LoVo (cell line): ENCODE measurements around the gene CAPZB.

Experiments
- DNase-seq: peaks from one replicate; pipeline ENCODE4 v3.0.0-alpha.2; 2016; ENCODE audit warnings: low spot score

CAPZB gene

GRCh38 chr1:19367584-19368041 is 117.7 kb downstream of the CAPZB start:
- no peak for DNase-seq

DNA sequence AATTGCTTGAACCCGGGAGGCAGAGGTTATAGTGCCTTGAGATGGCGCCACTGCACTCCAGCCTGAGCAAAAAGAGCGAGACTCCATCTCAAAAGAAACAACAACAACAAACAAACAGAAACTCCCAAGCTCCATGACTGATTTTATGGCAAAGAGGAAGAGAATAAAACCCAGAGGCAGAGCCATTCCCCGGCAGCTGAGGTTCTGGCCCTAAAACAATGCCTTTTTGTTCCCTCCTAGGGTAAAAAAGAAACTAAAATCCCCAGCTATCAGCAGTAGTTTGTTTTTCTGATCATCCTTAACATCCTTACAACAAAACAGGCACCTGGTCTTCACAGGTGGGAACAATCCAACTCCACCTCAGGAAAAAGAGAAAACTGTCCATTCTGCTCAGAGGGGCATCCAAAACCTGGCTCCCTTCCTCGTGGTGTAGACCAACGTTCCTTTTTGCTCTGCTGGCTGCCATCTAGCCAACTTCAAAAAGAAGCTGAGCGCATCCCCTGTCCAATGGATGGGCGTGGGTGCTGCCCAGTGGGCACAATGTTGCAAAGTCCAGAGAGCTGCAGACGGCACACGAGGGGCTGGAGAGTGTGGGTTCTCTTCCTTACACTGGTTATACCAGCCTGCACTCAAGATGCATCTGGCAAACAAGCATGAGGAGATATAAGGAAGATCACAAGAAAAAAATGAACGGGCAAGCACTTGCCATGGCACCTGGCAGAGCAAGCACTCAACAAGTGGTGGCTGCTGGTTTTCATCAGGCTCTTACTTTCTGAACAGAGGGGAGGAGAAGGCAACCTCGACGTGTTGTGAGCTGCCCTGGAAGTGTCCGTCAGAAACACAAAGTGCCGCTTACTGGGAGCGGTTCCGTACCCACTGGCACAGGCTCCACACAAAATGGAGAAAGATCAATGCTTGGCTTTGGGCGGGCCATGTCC is 118.5 kb downstream of the CAPZB start:
- no peak for DNase-seq

GRCh38 chr1:19365721-19366120 is 119.6 kb downstream of the CAPZB start:
- no peak for DNase-seq

- no peak for DNase-seq
Measured at GRCh38 chr1:19363536-19364152, 121.7 kb downstream of the CAPZB start.

DNA sequence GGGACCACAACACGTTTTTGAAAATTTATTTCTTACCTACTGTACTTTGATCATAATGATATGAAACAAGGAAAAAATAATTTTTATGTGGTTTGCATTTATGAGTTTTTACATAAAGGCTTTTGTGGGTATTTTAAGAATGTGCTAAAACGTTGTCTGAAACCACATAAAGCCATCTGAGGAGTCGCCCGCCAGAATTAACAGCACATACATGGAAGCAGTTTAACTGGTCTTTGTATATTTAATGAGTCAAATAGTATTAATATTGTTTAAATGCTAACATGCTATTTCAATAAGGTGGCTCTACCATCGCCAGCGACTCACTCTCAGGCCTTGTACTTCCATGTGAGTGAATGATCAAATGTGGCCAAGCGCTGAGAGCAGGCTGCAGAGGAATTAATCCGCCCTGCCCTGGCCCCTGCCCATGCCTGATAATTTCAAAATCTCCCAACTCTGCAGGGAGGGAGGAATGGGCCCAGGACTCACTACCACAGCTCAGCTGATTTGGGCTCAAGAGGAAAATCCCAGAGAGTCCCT is 123.7 kb downstream of the CAPZB start:
- no peak for DNase-seq

DNA sequence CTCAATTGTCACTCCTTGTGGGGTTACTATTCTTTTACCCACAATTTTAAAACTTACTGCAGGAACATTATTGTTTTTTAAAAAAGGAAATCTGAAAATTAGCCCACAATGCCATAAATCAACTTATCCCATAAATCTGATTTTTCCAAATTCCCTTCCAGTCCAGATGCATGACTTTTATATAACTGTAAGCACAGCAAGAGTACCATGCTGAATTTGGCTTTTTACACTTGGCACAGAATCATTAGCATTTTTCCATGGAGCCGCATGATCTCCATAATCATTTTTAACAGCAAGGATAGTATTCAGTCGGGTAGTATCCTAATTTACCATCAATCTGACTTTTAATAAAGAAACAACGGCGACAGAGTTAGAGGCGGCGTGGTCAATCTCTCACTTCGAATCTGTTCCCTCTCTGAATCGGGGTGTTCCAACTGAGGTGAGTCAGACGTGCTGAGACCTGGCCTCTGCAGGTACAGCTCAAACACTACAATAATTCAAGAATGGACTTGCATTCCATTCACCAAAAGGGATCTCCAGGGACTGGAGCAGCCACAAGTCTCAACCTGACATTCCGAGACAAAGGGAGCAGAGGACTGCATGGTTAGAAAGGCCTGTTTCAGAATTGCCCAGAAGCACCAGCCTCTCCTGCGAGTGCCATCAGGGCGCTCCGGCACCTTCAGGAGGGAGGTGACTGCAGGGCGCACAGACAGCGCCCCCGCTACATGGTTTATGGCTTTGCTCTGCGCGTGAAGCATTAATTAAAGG is 124.3 kb downstream of the CAPZB start:
- DNase-seq, result no peak

DNA sequence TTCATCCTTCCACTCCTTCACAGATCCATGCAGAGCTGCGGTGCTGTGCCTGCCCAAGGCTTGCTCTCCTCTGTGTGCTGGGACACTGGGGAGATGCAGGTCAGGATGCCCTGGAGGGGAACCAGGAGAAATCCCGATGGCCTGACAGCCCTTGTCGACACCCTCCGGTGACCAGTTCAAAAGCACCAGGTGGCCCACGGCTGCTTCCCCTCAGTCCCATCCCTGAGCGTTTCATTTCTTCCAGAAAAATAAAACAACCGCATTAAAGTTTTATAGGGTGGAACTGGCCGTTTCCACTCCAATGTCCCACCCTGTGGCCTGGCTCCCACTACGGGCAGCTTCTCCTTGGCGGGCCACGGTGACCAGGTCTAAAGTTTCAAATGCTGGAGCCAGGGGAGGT is 124.9 kb downstream of the CAPZB start:
- no peak for DNase-seq

DNA sequence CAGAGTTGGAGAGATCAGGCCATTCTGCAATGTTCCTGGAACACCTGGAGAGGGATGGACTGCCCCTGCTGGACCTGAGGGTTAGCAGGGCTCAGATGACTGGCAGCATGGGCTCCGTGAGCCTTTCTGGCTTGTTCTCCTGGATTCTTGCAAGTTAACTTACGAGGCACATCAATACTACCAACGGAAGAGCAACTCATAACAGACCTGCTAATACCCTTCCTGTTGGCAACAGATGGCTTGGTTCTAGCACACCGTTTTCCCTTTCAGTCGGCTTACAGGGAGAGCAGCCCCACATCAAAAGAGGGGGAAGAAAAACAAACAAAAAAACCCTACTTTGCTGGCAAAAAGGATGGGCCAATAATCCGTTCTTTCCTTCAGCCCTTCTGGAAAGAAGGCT is 125.3 kb downstream of the CAPZB start:
- DNase-seq, result no peak

- no peak for DNase-seq
Measured at GRCh38 chr1:19359357-19359756, 126.0 kb downstream of the CAPZB start.

- DNase-seq, result no peak
Measured at GRCh38 chr1:19358710-19359109, 126.6 kb downstream of the CAPZB start.

- DNase-seq, result no peak
Measured at GRCh38 chr1:19357299-19357986, 127.9 kb downstream of the CAPZB start.

DNA sequence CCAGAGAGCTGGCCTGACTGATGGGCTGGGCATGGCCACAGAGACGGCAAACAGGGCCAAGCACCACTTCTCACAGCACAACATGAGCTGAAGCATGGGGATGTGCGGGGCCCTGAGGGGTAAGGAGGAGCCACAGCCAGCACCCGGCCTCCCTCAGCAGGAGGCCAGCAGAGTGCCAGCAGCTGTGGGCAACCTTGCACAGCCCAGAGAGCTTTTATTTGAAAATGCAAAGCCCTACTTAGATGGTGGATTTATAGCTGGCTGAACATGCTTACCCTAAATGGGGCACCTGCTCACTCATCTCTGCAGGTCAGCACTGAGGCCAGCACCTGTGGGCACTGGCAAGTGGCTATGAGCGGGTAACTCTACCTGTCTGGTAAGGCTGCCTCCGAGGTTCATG is 129.1 kb downstream of the CAPZB start:
- no peak for DNase-seq

- DNase-seq, result no peak
Measured at GRCh38 chr1:19354531-19354981, 130.8 kb downstream of the CAPZB start.

DNA sequence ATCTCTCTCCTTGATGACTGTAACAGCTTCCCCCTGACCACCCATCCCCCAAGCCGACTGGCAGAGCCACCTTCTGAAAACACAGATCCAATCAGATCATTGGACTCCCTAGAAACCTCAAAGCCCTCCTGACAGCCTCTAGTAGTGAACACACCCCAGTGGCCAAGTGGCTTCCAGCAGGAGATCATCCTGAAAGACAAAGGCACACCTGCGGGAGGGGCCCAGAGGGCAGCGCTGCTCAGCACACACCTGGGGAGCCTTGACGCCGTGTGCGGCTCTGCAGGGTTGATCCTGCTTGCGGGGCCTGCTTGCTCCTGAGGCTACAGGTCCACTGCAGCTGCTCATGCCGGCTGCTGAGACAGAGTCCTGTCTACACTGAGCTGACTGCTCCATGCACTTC is 131.7 kb downstream of the CAPZB start:
- no peak for DNase-seq

- no peak for DNase-seq
Measured at GRCh38 chr1:19352839-19353238, 132.5 kb downstream of the CAPZB start.

- no peak for DNase-seq
Measured at GRCh38 chr1:19351873-19352272, 133.5 kb downstream of the CAPZB start.

DNA sequence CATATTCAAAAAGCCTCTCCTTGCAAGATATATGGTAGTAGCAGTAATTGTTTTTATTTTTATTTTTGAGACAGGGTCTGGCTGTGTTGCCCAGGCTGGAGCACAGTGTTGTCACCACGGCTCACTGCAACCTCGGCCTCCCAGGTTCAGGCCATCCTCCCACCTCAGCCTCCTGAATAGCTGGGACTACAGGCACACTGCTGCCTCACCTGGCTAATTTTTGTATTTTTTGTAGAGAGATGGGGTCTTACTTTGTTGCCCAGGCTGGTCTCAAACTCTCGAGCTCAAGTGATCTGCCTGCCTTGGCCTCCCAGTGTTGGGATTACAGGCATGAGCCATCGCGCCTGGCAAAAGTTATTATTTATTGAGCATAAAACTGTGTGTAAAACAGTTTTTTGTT is 134.8 kb downstream of the CAPZB start:
- no peak for DNase-seq

GRCh38 chr1:19349999-19350398 is 135.3 kb downstream of the CAPZB start:
- DNase-seq, result no peak

DNA sequence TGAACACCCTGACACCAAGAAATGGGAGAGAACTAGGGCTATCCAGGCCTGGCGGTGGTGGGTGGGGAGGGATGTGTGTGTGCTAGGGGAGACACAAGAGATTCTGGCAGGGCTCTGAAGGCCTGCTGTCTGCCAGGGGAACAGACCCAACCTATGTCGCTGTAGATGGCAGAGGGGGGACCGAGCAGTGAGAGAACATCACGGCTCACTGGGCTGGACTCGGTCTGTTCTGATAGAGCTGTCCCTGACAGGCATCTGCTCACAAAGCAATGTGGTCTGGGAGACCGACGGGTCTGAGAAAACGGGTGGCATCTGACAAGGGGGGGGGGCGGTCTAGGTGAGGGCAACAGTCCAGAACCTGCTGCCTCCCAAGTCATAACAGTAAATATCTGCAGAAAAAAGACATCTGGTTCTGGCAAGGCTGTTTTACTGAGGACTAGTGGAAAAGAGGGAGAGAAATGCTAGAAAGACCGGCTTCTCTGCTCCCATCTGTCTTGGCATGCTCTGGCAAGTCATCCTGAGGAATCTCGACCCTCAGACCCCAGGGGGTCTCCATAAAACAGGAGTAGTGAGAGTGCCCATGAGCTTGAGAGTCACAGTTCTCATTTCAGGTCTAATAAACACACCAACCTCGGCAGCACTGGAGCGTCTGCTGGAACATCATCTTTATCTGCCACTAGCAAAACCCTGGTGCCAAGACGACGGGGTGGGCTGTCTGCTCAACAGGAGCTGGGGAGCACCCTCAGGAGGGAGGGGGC is 136.7 kb downstream of the CAPZB start:
- no peak for DNase-seq

GRCh38 chr1:19347533-19348172 is 137.7 kb downstream of the CAPZB start:
- no peak for DNase-seq
